ENCODE data around the gene CHD9. TPM values are rescaled to one million over a fixed set of nuclear protein-coding genes. Genes with fewer than 3 reads are reported as not detected.
A peak's percentile ranks its signal among the peaks of the same experiment; 100 is the strongest.

The CHD9 gene
- total RNA-seq, 4 donors from 2014 or later = 24.5 to 84.0 (median 48.2) TPM

GRCh38 chr16:53081686-53082407 lies 27.1 kb downstream of the CHD9 start:
- ATAC-seq = no peak
- H3K9me3 ChIP-seq = no peaks in the 10 kb centered on the region
- in situ Hi-C loops (cut with MboI; ENCODE audit: low sequenced_read_pairs in 4 of 4) = no loop called here
- DNase-seq = no peak
- no peaks in the 10 kb centered on the region for H3K27me3 ChIP-seq
- TF ChIP-seq CTCF (IDR thresholded peaks at IDR 0.05 in 4 of 5, conservative IDR thresholded peaks at IDR 0.05 in 1 of 5) = no peak
- TF ChIP-seq POLR2A (IDR thresholded peaks at IDR 0.05) = no peak
- intact Hi-C loops (cut with DNase I; ENCODE audit: low total_unique reads) = no loop called here
- H3K36me3 ChIP-seq = no peaks in the 10 kb centered on the region
- H3K27ac ChIP-seq = peak overlapping the region in 3 of 4 donors; percentile 5 to 60 (median 34)
- peaks cover 53 to 68% of the 10 kb centered on the region in 2 donors for H3K4me1 ChIP-seq
- H3K4me3 ChIP-seq = no peak overlapping the region

GRCh38 chr16:53082509-53082908 lies 27.7 kb downstream of the CHD9 start:
- Histone ChIP-seq H3K36me3 (no peaks in the 10 kb centered on the region), H3K4me3 (no peak overlapping the region), H3K4me1 (peaks cover 60 to 73% of the 10 kb centered on the region in 2 donors), H3K27me3 (no peaks in the 10 kb centered on the region), H3K9me3 (no peaks in the 10 kb centered on the region), H3K27ac (peak overlapping the region in 3 of 4 donors; percentile 5 to 34 (median 20))
- intact Hi-C loops (cut with DNase I; ENCODE audit: low total_unique reads) (no loop called here), in situ Hi-C loops (cut with MboI; ENCODE audit: low sequenced_read_pairs in 4 of 4) (no loop called here)
- no peak for TF ChIP-seq POLR2A (IDR thresholded peaks at IDR 0.05)
- no peak for TF ChIP-seq CTCF (IDR thresholded peaks at IDR 0.05 in 4 of 5, conservative IDR thresholded peaks at IDR 0.05 in 1 of 5)
- DNase-seq (peak in 1 of 2 donors; percentile 32), ATAC-seq (no peak)

GRCh38 chr16:53083119-53083518 lies 28.3 kb downstream of the CHD9 start:
- TF ChIP-seq CTCF (IDR thresholded peaks at IDR 0.05 in 4 of 5, conservative IDR thresholded peaks at IDR 0.05 in 1 of 5) (no peak), POLR2A (IDR thresholded peaks at IDR 0.05) (no peak)
- intact Hi-C loops (cut with DNase I; ENCODE audit: low total_unique reads) = no loop called here
- no peak for ATAC-seq
- Histone ChIP-seq H3K36me3 (no peaks in the 10 kb centered on the region), H3K27me3 (no peaks in the 10 kb centered on the region), H3K4me3 (no peak overlapping the region), H3K9me3 (no peaks in the 10 kb centered on the region), H3K4me1 (peaks cover 60 to 70% of the 10 kb centered on the region in 2 donors), H3K27ac (no peak overlapping the region)
- in situ Hi-C loops (cut with MboI; ENCODE audit: low sequenced_read_pairs in 4 of 4) = no loop called here
- no peak for DNase-seq

GRCh38 chr16:53084141-53084541 lies 29.4 kb downstream of the CHD9 start:
- no peak overlapping the region for H3K4me3 ChIP-seq
- peak overlapping the region; percentile 35 to 73 (median 69) for H3K27ac ChIP-seq
- DNase-seq (peak in 1 of 2 donors; percentile 36), ATAC-seq (no peak)
- in situ Hi-C loops (cut with MboI; ENCODE audit: low sequenced_read_pairs in 4 of 4) = no loop called here
- H3K9me3 ChIP-seq = no peaks in the 10 kb centered on the region
- no peaks in the 10 kb centered on the region for H3K36me3 ChIP-seq
- no peak for TF ChIP-seq CTCF (IDR thresholded peaks at IDR 0.05 in 4 of 5, conservative IDR thresholded peaks at IDR 0.05 in 1 of 5)
- TF ChIP-seq POLR2A (IDR thresholded peaks at IDR 0.05) = no peak
- intact Hi-C loops (cut with DNase I; ENCODE audit: low total_unique reads) = no loop called here
- H3K27me3 ChIP-seq = no peaks in the 10 kb centered on the region
- H3K4me1 ChIP-seq = peaks cover 60 to 77% of the 10 kb centered on the region in 2 donors

All from gastrocnemius medialis (tissue), 4 donors.